ENCODE results near the gene HSPA12A. TPM values are rescaled to one million over a fixed set of nuclear protein-coding genes. Genes with fewer than 3 reads are reported as not detected.
A peak's percentile ranks its signal among the peaks of the same experiment; 100 is the strongest.

Gene HSPA12A, protein sequence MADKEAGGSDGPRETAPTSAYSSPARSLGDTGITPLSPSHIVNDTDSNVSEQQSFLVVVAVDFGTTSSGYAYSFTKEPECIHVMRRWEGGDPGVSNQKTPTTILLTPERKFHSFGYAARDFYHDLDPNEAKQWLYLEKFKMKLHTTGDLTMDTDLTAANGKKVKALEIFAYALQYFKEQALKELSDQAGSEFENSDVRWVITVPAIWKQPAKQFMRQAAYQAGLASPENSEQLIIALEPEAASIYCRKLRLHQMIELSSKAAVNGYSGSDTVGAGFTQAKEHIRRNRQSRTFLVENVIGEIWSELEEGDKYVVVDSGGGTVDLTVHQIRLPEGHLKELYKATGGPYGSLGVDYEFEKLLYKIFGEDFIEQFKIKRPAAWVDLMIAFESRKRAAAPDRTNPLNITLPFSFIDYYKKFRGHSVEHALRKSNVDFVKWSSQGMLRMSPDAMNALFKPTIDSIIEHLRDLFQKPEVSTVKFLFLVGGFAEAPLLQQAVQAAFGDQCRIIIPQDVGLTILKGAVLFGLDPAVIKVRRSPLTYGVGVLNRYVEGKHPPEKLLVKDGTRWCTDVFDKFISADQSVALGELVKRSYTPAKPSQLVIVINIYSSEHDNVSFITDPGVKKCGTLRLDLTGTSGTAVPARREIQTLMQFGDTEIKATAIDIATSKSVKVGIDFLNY
- total RNA-seq: 16.5 TPM

DNA sequence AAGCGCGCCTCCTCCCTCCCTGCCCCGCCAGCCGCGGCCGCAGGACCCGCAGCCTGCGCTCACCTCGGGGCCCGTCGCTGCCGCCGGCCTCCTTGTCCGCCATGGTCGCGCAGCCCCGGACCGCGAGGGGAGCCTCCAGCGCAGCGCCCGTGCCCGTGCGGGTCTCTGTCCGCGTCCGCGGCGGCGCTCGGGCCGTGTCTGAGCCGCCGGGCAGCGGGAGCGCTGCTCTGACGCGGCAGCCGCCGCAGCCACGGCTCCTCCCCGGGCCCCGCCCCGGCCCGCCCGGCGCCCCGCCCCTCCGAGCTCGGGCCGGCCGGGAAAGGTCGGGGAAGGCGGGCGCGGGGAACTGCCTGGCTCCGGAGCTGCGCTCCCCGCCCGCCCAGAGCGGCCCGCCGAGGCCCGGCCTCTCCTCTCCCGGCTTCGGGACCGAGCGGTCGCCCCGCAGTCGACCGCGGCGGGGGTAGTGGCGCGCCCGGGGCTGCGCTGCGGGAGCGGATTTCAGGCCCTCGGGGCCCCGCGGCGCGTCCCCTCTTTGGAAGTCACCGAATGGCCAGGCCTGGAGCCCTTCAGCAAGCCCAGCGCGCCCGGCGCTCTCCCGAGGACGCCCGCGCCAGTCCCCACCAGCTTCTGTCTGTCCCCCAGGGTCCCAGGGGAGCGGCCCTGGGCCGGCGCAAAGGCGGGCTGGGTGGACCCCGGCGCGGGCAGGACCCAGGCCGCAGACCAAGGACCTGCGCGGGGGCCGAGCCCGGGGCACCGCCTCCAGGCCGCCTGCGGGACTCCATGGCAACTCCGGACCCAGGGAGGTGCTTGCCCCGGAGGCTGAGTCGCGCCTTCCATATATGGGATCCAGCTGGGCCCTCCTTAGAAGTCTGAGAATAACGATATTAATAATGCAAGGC lies at the start of gene HSPA12A:
Gene HSPA12A (minus strand): TSS at position 200 of the 899 bp plus-strand sequence. CDS start 97 bp downstream, at position 103.
- DNase-seq (ENCODE audit: low spot score): peak; percentile 73

DNA sequence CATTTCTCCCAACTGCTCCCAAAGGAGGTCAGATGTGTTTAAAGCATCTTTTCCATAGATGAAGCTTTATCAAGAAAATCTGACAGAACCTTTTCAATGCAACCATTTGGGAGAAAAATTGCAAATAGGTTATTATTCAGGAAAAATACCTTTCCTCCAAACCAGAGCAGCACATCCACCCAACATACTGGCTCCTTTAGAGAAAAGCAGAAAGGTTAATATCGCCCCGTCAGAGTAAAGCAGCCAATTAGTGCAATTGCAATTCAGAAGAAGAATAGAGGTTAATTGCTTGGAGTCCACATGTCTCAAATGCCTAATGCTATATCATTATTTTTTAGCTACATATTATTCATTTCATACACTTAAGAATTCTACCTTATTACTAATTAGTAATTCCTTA lies 48.9 kb upstream of the HSPA12A start:
- DNase-seq (ENCODE audit: low spot score): no peak

DNA sequence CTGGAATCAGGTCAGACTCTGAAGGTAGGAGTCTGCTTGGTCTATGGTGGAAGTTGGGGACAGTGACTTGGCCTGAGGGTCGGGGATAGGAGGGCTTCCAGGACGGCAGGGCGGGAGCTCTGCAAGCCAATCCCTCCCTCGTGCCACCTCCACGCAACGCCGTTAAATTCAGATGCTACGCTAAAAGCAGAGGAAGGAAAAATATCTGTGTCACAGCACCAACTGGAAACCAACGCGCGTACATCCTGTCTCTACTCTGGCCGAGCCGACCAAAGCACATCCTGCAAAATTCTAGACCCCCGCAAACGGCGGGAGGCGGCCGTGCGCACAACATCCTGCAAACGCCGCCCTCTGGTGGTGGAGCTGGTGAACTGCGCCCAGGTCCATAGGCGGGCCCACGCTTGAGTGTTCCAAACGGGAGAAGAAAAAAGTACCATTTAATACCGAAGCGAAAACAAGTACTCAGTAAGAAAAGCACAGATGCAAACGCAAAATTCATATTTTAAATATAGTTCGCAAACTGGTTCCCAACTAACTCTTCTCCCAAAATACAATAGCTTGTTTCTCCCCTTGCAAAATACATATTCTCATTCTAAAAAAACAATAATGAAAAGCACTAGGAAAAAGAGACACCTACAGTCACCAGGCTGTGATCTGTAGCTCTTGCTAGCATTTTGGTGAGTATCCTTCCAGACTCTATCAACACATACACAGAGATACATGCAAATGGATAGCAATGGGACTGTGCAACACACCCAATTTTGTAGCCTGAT lies 45.7 kb upstream of the HSPA12A start:
- DNase-seq (ENCODE audit: low spot score): peak; percentile 68

DNA sequence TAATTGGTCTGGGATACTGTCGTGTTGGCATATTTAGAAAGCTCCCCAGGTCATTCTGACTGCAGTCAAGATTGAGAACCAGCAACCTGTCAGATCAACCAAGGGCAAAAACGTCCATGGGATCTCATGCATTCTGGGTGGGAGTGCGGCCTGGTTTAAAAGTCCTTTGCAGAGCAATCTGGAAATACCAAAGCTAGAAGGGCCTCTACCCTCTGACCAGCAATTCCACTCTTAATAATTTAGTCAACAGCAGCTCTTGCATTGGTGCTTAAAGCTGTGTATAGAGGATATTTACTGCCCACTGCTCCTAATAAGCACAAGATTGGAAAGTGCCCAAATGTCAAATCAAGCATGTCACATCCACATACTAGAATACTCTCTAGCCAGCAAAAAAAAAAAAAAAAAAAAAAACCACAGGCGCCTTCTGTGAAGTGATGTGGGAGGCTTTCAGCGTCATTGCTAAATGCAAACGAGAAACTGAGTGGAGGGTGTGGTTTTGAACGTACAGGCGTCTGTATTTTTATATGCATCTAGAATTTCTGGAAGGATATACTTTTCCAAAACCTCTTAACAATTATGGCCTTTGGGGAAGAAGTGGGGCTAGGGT lies 44.8 kb upstream of the HSPA12A start:
- no peak for DNase-seq (ENCODE audit: low spot score)

DNA sequence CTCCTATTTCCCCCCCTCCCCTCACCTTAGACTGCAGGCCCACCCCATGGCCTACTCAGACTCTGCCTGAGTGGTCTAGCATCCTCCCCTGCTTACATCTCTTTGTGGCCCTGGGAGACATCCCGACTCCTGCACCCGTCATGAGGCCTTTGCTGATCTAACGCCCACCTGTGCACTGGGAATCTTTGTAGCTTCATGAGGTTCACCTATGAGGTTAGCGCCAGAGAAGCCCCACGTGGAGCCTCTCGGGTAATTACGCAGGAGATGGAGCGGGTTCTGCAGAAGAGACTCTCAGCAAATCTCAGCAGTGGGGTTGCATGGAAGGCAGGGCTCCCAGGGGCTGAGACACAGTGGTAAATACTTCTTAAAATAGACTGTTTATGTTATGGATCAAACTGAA lies 43.5 kb upstream of the HSPA12A start:
- DNase-seq (ENCODE audit: low spot score): no peak

DNA sequence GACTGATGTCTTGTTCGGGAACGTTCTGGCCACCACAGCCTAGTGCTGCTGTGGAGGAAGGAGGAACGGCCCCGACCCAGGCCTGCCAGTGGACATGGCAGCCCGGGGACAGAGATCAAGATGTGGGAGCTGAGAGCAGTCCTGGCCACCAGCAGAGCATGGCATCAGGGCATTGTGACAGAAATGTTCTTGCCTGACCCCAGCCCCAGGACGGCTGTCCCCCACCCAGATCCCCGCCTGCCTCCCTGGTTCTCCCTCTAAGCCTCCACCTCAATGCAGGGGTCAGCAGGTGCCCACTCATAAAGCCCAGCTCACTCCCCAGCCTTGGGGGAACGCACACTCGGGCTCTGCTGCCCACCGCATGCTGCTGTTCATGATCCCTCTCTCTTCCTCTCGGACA lies 42.9 kb upstream of the HSPA12A start:
- DNase-seq (ENCODE audit: low spot score): no peak

DNA sequence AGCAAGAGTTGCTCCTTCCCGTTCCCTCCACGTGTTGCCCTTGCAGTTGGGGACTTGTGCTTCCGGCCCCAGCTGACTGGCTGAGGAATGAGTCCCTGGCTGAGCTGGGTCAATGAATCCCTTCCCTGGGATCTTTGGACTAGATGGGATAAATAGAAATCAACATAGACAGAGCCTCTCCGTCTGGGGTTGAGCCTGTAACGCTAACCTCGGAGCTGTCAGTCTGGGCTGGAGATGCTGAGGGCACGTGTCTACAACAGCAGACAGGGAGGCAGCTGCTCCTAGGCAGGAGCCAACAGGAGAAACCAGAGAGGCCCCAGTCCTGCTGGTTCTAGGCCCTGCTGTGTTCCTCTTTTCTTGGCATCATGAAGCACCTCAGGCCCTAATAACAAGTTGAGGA lies 42.3 kb upstream of the HSPA12A start:
- no peak for DNase-seq (ENCODE audit: low spot score)

DNA sequence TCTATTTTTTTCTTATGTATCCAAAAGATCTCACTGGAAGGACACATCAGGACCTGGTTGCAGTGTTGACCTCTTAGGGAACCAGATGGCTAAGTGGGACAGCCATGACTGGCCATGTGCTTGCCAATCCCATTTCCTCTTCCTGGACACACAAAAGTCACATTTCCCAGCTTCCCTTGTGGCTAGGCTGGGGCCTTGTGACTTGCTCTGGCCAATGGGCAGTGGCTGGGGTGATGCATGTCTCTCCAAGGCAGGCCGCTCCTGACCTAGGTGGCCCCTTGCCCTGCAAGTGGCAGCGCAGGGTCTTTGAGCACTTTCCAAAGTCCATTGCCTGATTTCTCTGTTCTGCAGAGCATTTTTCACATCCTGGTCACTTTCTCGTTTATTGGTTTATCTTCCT lies 41.7 kb upstream of the HSPA12A start:
- DNase-seq (ENCODE audit: low spot score): no peak

DNA sequence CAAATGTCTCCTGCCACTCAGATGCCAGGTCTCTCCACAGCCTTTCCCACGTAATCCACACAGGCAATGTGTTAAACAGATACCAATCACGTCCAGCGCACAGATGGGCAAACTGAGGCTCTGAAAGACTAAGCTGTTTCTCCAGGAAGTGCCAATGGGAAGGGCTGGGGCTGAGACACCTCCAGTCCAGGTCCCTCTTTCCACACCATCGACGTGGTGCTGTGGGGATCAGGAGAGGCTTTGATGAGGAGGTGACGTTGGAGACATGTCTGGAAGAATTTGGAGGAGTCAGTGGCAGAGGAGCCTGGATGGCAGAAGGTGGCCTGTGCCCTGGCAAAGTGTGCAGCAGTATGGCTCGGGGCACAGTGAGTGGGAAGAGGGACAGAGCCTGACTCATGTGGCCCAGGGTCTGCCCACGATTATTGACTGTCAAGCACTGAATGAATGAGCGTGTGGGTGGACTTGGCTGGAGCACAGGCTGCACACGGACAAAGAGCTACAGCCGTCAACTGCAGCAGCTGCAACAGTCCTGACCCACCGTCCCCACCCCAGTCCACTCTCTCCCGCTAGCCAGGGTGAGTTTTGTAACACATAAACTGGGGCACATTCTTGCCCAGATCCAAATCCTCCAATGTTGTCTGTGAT lies 40.8 kb upstream of the HSPA12A start:
- DNase-seq (ENCODE audit: low spot score): no peak

DNA sequence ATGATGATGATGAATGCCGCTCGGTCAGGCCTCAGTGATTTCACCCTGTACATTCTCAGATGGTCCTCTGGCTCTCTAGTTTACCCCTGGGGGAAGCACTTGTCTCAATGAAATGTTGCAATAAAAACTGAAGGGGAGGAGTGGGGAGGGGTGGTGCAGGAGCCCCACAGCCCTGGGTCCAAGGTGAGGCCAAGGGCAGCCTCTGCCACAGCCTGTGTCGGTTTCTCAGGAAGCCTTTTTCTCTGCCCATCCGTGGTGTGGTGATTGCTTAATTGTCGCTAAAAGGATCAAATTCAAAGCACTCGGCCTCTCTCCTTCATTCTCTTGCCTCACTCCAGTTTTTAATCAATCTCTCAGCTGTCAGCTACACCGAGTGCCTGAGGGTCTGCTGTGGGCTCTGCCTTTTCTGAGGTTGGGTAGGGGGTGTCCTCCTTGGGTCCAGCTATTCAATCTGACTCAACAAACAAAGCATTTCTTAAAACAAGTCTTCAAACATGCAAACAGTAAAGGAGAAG lies 39.1 kb upstream of the HSPA12A start:
- DNase-seq (ENCODE audit: low spot score): no peak

DNA sequence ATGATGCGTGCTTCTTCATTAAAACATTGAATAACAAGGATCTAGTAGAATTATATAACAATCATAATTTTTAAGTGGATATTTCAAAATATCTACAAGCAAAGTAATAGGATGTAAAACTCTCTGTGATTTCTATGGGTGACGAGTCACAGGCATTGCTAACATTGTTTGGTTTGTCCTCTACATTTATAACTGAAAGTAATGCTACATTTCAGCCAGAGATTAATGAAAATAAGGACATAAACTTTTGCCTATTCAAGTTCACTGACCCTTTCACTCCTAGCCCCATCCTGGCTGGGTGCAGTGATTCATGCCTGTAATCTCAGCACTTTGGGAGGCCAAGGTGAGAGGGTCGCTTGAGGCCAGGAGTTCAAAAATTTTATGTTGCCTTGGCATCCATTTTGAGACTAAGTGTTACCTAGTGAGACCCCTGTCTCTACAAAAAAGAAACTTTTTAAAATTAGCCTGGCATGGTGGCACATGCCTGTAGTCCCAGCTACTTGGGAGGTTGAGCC lies 38.4 kb upstream of the HSPA12A start:
- DNase-seq (ENCODE audit: low spot score): no peak

DNA sequence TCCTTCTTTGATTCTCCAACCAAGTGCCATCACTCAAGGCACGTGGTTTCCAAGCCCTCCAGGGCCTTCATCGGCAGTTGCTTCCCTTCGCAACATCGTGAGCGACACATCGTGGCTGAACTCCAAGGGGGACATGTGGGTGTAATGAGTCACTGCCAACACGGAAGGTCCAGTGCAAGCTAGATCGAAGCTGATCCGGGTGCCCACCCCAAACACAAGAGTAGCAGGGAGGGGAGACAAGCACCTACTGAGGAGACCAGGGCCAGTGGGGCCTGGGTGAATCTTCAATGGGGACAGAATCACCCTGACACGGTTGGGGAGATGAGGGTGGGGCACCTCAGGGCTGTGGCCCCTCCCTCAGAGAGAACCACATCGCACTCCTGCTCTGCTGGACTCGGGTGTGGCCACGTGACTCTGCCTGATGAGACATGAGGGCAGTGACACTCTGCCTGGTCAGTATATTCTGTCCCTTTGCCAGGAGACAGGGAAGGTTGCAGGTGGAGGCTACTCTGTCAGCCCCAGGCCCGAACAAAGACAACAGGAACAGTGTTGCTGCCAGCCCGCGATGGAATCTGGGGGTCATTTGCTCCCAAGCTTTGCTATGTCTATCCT lies 36.8 kb upstream of the HSPA12A start:
- no peak for DNase-seq (ENCODE audit: low spot score)

DNA sequence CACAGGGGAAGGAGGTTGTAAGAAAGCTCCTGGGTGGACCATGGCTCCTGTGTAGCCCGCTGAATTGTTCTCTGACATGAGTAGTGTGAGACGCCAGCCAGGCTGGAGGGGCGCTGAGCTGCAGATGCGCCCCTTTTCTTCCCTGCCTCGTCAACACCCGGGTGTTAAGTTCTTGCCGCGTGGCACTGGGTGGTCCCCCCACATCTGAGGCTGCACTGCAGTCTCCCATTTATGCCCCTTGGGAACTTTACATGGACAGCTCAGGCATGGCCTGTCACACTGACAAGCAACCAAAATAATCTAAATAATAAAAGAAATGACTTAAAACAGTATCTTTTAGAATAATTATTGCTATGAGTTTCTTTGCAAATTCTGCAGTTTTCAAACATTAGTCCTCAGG lies 34.6 kb upstream of the HSPA12A start:
- DNase-seq (ENCODE audit: low spot score): no peak

DNA sequence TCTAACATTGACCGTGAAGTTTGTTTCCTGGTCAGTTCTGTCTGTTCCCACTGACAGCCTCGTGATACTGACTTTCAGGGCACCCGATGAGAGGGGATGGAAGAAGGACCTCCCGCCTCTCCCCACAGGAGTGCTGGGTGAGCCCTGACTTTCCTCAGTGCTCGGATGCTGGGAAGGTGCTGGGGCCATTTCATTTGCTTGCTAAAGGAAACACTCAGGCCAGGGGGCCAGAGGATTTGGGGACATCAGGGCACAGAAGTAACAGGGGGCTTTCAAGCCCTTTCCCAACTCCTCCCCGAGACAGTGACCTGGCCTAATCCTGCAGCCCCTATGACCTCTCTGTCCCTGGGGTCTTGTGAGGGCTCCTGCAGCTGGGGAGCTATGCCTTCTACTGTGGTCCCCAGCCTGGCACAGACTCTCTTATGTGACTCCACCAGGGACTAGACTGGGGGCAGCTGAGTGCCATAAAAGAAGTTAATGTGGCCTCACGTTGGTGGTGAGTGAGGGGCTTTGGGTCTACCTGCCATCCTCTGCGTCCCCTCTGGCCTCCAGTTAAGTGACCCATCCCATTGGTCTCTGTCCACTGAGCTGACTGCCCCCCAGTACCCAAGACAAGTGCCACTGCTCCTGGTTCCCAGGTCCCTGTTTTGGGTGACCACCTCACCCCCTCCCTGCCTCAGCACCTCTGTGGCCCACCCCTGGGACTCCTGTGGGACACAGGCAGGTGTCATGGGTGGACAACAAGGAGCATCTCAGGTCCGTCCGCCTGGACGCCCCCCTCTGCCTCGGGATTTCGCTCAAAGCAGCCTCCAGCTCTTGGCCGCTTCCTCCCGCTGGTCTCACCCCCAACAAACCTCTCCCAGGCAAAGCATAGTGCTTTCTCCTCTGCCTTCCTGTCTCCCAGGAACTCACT lies 33.4 kb upstream of the HSPA12A start:
- no peak for DNase-seq (ENCODE audit: low spot score)

DNA sequence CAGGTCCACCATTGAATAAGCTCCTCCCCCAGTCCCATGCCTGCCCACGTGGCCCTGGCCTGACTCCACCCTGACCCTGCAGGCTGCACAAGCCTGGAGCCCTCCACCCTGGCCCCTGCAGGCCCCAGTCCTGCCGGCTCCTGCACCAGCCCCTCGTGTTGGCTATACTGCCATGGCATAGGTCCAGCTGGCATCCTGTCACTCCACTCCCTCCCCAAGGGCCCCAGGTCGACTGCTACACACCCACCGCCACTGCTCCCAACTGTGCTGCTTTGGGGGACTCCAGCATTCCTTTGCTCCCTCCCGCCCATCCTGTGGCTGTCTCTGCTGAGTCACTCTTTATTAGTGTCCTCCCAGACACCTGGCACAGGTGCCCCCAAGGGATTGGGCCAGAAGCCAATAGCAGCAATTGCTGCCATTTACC lies 32.4 kb upstream of the HSPA12A start:
- peak; percentile 24 for DNase-seq (ENCODE audit: low spot score)

DNA sequence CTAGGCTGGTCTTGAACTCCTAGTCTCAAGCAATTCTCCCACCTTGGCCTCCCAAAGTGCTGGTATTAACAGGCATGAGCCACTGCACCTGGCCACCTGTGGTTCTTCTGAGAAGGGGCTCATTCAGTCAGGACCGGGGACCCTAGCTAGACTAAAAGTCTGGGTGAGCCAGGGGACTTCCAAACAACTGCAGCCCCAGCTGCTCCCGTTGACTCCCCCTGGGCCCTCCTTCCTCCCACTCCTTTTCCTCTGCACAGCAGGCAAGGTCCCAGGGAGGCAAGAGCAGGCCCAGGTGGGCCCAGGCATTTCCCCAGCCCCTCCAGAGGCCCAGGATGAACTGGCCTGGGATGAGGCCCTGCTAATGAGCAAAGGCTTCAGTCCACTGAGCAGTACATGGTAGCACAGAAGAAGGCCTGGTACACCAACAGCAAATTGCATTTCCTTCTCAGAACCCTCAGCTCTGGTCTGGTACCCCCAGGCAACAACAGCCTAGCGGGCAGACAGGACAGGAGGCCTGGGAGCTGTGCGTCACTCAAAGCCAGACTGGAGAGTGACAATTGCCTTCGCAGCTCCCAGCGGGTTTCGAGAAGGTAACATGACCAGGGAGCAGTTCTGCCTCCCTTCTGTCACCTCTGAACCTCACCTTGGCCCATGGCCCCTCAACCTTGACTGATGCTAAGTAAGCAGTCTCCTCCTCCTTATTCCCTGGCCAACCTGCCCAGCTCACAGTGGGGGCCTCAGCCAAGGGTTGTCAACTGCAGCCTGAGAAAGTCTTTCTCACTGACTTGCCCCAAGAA lies 30.7 kb upstream of the HSPA12A start:
- no peak for DNase-seq (ENCODE audit: low spot score)

DNA sequence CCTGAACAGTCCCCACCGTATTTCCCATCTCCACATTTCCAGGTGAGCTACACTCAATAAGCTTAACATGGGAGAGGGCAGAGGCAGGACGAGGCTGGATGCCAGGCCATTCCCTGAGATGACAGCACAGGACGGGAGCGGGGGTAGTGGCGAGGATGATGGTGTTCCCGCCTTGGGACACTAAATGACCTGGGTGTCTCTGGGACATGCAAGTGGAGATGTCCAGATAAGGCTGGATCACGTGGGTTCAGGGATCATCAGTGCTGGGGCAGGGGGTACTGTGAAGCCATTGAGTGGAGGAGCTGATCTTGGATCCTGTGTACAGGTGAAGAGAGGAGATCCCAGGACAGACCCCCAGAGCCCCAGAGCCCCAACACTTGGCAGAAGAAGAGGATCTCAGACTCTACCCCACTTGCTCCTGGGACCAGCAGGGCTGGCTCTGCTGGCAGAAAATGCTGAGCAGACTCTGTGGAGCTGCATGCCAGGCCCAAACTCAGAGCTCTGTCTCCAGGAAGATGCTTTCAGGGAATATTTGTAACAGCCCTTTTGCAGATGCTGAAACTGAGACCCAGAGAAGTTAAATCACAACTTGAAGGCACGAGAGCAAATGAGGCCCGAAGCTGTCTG lies 29.7 kb upstream of the HSPA12A start:
- no peak for DNase-seq (ENCODE audit: low spot score)
